Vagina (tissue), 2 donors: ENCODE measurements around the gene DOCK7. TPM values are rescaled to one million over a fixed set of nuclear protein-coding genes. Genes with fewer than 3 reads are reported as not detected.

Source experiments
- DNase-seq, 2 donors: peaks; one replicate each; pipeline ENCODE4 v3.0.0-alpha.2; 2017; ENCODE audit errors: extremely low spot score in 2 of 2
- H3K27ac ChIP-seq: fragments of 200-600 bp; sonication (generic); one replicate; pipeline ENCODE4 v1.5.1; 2019
- H3K27me3 ChIP-seq: fragments of 200-600 bp; sonication (generic); one replicate; pipeline ENCODE4 v1.5.1; 2019
- H3K36me3 ChIP-seq, 2 donors: fragments of 200-600 bp; sonication (generic); one replicate each; pipeline ENCODE4 v1.5.1; 2017 to 2019
- H3K4me1 ChIP-seq: fragments of 200-600 bp; sonication (generic); one replicate; pipeline ENCODE4 v1.5.1; 2019
- H3K4me3 ChIP-seq, 2 donors: fragments of 200-600 bp; sonication (generic); 1 replicate in 1 of 2; 2 replicates in 1 of 2; pipeline ENCODE4 v1.5.1; 2016 to 2019
- H3K9me3 ChIP-seq: fragments of 200-600 bp; sonication (generic); one replicate; pipeline ENCODE4 v1.5.1; 2019
- CTCF ChIP-seq, 3 experiments: fragments of 450-650 bp in 2 of 3; fragments of 200-600 bp in 1 of 3; sonication (generic) in 1 of 3; IDR thresholded peaks; one replicate each; pipeline ENCODE4 v1.5.1; 2017 to 2019; ENCODE audit warnings: antibody characterized with exemption in 3 of 3, mild to moderate bottlenecking in 2 of 3, moderate library complexity in 2 of 3
- POLR2A ChIP-seq, 2 donors: fragments of 450-650 bp; IDR thresholded peaks; one replicate each; pipeline ENCODE4 v1.6.1; 2017; ENCODE audit warnings: antibody characterized with exemption in 2 of 2, mild to moderate bottlenecking in 2 of 2, moderate library complexity in 2 of 2
- POLR2AphosphoS5 ChIP-seq, 2 donors: sonication (generic); formaldehyde crosslinking; IDR thresholded peaks; one replicate each; pipeline ENCODE4 v1.9.0; 2017; ENCODE audit warnings: antibody characterized with exemption in 2 of 2, mild to moderate bottlenecking in 2 of 2, low read depth in 1 of 2; ENCODE audit not compliant: insufficient read depth in 1 of 2
- intact Hi-C: fragments of 100-400 bp; cut with DNase I; formaldehyde crosslinking; loops from one replicate; pipeline ENCODE4 v1.15.1; 2023
- total RNA-seq: library from RNA; depleted of rRNA; stranded (reverse); fragments of >200 nt; gene quantifications from one replicate; pipeline ENCODE4 v1.2.3, GENCODE V29; 2016

Gene DOCK7
- total RNA-seq, 1 donor from 2014 or later, result 34.1 TPM

- no peaks in the 10 kb centered on the region for H3K27me3 ChIP-seq
- intact Hi-C loops, result no loop called here
- H3K27ac ChIP-seq, result no peak overlapping the region
- peaks cover 0 to 24% of the 10 kb centered on the region in 2 donors for H3K36me3 ChIP-seq
- no peaks in the 10 kb centered on the region for H3K9me3 ChIP-seq
- no peak for DNase-seq
- no peaks in the 10 kb centered on the region for H3K4me1 ChIP-seq
- TF ChIP-seq POLR2A (IDR thresholded peaks at IDR 0.05) (no peak), POLR2AphosphoS5 (IDR thresholded peaks at IDR 0.05; ENCODE audit: insufficient read depth in 1 of 2, low read depth in 1 of 2) (no peak), CTCF (IDR thresholded peaks at IDR 0.05) (no peak)
- no peak overlapping the region for H3K4me3 ChIP-seq
These were observed 171.6 kb downstream of the DOCK7 start for GRCh38 chr1:62516600-62516999.

- intact Hi-C loops, result no loop called here
- DNase-seq, result no peak
These were observed 173.3 kb downstream of the DOCK7 start for GRCh38 chr1:62514746-62515423.

GRCh38 chr1:62513013-62513412, 175.2 kb downstream of the DOCK7 start:
- Histone ChIP-seq H3K27ac (no peak overlapping the region), H3K4me1 (no peaks in the 10 kb centered on the region), H3K9me3 (no peaks in the 10 kb centered on the region), H3K36me3 (peaks cover 0 to 11% of the 10 kb centered on the region in 2 donors), H3K4me3 (no peak overlapping the region), H3K27me3 (no peaks in the 10 kb centered on the region)
- intact Hi-C loops, result no loop called here
- DNase-seq, result no peak
- TF ChIP-seq POLR2AphosphoS5 (IDR thresholded peaks at IDR 0.05; ENCODE audit: insufficient read depth in 1 of 2, low read depth in 1 of 2) (no peak), POLR2A (IDR thresholded peaks at IDR 0.05) (no peak), CTCF (IDR thresholded peaks at IDR 0.05) (no peak)

More at GRCh38 chr1:62514746-62515423, 173.3 kb downstream of the DOCK7 start:
- H3K27me3 ChIP-seq, result no peaks in the 10 kb centered on the region
- H3K4me3 ChIP-seq, result no peak overlapping the region
- TF ChIP-seq CTCF (IDR thresholded peaks at IDR 0.05), result no peak
- no peak for TF ChIP-seq POLR2A (IDR thresholded peaks at IDR 0.05)
- TF ChIP-seq POLR2AphosphoS5 (IDR thresholded peaks at IDR 0.05; ENCODE audit: insufficient read depth in 1 of 2, low read depth in 1 of 2), result no peak
- no peaks in the 10 kb centered on the region for H3K4me1 ChIP-seq
- H3K27ac ChIP-seq, result no peak overlapping the region
- no peaks in the 10 kb centered on the region for H3K9me3 ChIP-seq
- peaks cover 0 to 24% of the 10 kb centered on the region in 2 donors for H3K36me3 ChIP-seq

- H3K4me1 ChIP-seq, result no peaks in the 10 kb centered on the region
- TF ChIP-seq POLR2AphosphoS5 (IDR thresholded peaks at IDR 0.05; ENCODE audit: insufficient read depth in 1 of 2, low read depth in 1 of 2) (no peak), POLR2A (IDR thresholded peaks at IDR 0.05) (no peak), CTCF (IDR thresholded peaks at IDR 0.05) (no peak)
- no peaks in the 10 kb centered on the region for H3K9me3 ChIP-seq
- DNase-seq, result no peak
- H3K27ac ChIP-seq, result no peak overlapping the region
- H3K27me3 ChIP-seq, result no peaks in the 10 kb centered on the region
- intact Hi-C loops, result loop anchor here (10.0 kb wide), 1 partner anchor 236 kb away; no protein-coding TSS in a partner anchor
- no peak overlapping the region for H3K4me3 ChIP-seq
- peaks cover 0 to 29% of the 10 kb centered on the region in 2 donors for H3K36me3 ChIP-seq
These were observed 179.2 kb downstream of the DOCK7 start for GRCh38 chr1:62509028-62509427.

GRCh38 chr1:62508187-62508758, 179.9 kb downstream of the DOCK7 start:
- Histone ChIP-seq H3K36me3 (peaks cover 0 to 27% of the 10 kb centered on the region in 2 donors), H3K27ac (no peak overlapping the region), H3K9me3 (no peaks in the 10 kb centered on the region), H3K4me1 (no peaks in the 10 kb centered on the region), H3K4me3 (no peak overlapping the region), H3K27me3 (no peaks in the 10 kb centered on the region)
- TF ChIP-seq POLR2AphosphoS5 (IDR thresholded peaks at IDR 0.05; ENCODE audit: insufficient read depth in 1 of 2, low read depth in 1 of 2), result no peak
- TF ChIP-seq CTCF (IDR thresholded peaks at IDR 0.05), result peak in 2 of 3 experiments; percentile 23 to 27
- no peak for DNase-seq
- intact Hi-C loops, result loop anchor here (10.0 kb wide), 1 partner anchor 237 kb away; no protein-coding TSS in a partner anchor
